NT2/D1 (cell line): ENCODE measurements around the gene MMP17.

Experiments
- SUZ12 ChIP-seq: IDR thresholded peaks from 2 replicates; pipeline ENCODE4 v1.6.1; 2011; ENCODE audit not compliant: insufficient read length, insufficient read depth; ENCODE audit errors: extremely low read depth
- YY1 ChIP-seq: IDR thresholded peaks from 2 replicates; pipeline ENCODE4 v1.6.1; 2011; ENCODE audit not compliant: insufficient read length, insufficient read depth
- ZNF274 ChIP-seq: IDR thresholded peaks from 2 replicates; pipeline ENCODE4 v1.6.1; 2011; ENCODE audit warnings: mild to moderate bottlenecking, low read depth, low read length

DNA sequence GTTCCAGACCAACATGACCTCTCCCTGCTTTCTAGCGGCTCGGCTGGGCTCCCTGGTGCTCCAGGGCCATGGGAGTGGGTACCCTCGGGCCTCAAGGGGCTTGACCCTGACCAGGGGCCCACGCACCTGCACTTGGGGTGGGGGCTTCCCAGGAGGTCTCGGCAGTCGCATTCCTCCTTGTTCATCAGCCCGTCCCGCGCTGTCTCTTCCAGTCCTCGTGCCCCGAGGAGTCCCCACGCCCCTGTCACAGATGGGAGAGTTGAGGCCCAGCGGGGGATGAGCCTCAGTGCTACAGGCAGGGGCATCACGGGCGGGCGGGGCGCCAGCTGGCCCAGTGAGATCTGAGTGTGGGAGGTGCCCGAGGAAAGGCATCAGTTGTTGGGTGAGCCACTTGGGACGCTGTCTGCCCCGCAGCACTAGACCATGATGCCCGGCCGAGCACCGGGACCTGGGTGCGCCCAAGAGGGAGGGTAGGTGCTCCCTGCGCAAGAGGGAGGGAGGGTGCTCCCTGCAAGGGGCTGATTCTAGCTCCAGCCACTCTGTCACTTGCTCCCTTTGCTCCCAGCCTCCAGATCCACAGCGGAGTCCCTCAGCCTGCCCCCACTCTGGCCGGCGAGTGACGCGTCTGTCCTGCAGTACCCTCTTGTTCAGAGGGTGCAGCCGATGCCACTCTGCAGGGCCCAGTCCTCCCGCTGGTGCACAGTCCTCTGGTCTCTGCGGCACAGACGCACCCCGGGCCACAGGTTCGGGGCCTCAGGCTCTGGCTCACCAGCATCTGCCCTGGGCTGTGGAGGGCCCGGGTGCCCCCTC lies 23.8 kb downstream of the MMP17 start:
- TF ChIP-seq YY1 (no peak), ZNF274 (no peak), SUZ12 (no peak)
